GM18867 (cell line): ENCODE data around the gene PCK2.
A peak's percentile ranks its signal among the peaks of the same experiment; 100 is the strongest.
"Not testable (repeated sequence)": the region's sequence is repeated elsewhere in the genome, so short reads cannot be mapped to it uniquely, and the experiment has no call there.

Source experiments
- ATAC-seq: cut with Tn5 transposase; IDR thresholded peaks from one replicate; pipeline ENCODE4 v1.9.1; 2021; ENCODE audit warnings: mild to moderate bottlenecking, moderate library complexity; ENCODE audit not compliant: unreplicated experiment

PCK2 gene

GRCh38 chr14:24093901-24094840 is at the start of gene PCK2:
Gene PCK2 (plus strand): TSS chr14:24094311. CDS start chr14:24094406, 95 bp downstream.
- ATAC-seq = peak; percentile 59

GRCh38 chr14:24049002-24049401 is 45.1 kb upstream of the PCK2 start:
- ATAC-seq = not testable (repeated sequence)

GRCh38 chr14:24050753-24051152 is 43.4 kb upstream of the PCK2 start:
- ATAC-seq = not testable (repeated sequence)

GRCh38 chr14:24051176-24051788 is 42.8 kb upstream of the PCK2 start:
- ATAC-seq = peak; percentile 14

- ATAC-seq = peak; percentile 77
These were observed 42.1 kb upstream of the PCK2 start, which contains the start of gene CARMIL3 for GRCh38 chr14:24051789-24052655. Gene CARMIL3 (plus strand): TSS chr14:24052009. CDS start chr14:24052154, 145 bp downstream.

GRCh38 chr14:24052656-24053547 is 41.2 kb upstream of the PCK2 start:
- no peak for ATAC-seq

- no peak for ATAC-seq
These were observed 40.4 kb upstream of the PCK2 start for GRCh38 chr14:24053548-24054323.

- no peak for ATAC-seq
These were observed 39.8 kb upstream of the PCK2 start for GRCh38 chr14:24054324-24054641.

GRCh38 chr14:24054646-24055045 is 39.5 kb upstream of the PCK2 start:
- ATAC-seq = no peak

GRCh38 chr14:24055971-24056799 is 37.9 kb upstream of the PCK2 start:
- no peak for ATAC-seq

- ATAC-seq = no peak
These were observed 37.3 kb upstream of the PCK2 start for GRCh38 chr14:24056800-24057184.

GRCh38 chr14:24057271-24057670 is 36.8 kb upstream of the PCK2 start:
- ATAC-seq = no peak

GRCh38 chr14:24057867-24058259 is 36.2 kb upstream of the PCK2 start:
- ATAC-seq = no peak

- ATAC-seq = no peak
These were observed 35.7 kb upstream of the PCK2 start for GRCh38 chr14:24058260-24058950.

GRCh38 chr14:24058951-24059475 is 35.1 kb upstream of the PCK2 start:
- no peak for ATAC-seq

- ATAC-seq = no peak
These were observed 34.2 kb upstream of the PCK2 start for GRCh38 chr14:24059841-24060388.

- ATAC-seq = no peak
These were observed 33.7 kb upstream of the PCK2 start for GRCh38 chr14:24060443-24060842.
